ENCODE results near the gene KLF2.

GRCh38 chr19:16289594-16289993 is 35.0 kb upstream of the KLF2 start:
- TF ChIP-seq, protein P1, sequence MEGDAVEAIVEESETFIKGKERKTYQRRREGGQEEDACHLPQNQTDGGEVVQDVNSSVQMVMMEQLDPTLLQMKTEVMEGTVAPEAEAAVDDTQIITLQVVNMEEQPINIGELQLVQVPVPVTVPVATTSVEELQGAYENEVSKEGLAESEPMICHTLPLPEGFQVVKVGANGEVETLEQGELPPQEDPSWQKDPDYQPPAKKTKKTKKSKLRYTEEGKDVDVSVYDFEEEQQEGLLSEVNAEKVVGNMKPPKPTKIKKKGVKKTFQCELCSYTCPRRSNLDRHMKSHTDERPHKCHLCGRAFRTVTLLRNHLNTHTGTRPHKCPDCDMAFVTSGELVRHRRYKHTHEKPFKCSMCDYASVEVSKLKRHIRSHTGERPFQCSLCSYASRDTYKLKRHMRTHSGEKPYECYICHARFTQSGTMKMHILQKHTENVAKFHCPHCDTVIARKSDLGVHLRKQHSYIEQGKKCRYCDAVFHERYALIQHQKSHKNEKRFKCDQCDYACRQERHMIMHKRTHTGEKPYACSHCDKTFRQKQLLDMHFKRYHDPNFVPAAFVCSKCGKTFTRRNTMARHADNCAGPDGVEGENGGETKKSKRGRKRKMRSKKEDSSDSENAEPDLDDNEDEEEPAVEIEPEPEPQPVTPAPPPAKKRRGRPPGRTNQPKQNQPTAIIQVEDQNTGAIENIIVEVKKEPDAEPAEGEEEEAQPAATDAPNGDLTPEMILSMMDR (conservative IDR thresholded peaks at IDR 0.05 in 1 of 2, IDR thresholded peaks at IDR 0.05 in 1 of 2; ENCODE audit: low read depth in 1 of 2, low read length in 2 of 2): no peak
- TF ChIP-seq EZH2 (IDR thresholded peaks at IDR 0.05; ENCODE audit: low read length, missing control alignments): no peak

Measured in fibroblast of lung (primary cell).